Keratinocyte (primary cell): ENCODE results near the gene SIK3. TPM values are rescaled to one million over a fixed set of nuclear protein-coding genes. Genes with fewer than 3 reads are reported as not detected.
"Not testable (repeated sequence)": the region's sequence is repeated elsewhere in the genome, so short reads cannot be mapped to it uniquely, and the experiment has no call there.

Experiments
- DNase-seq: peaks from one replicate; pipeline ENCODE4 v3.0.0-alpha.2; 2011; ENCODE audit warnings: low read depth, missing footprints, low spot score
- FAIRE-seq: peaks from 2 replicates; lab custom pipeline; 2011; peaks lifted over from hg19 to GRCh38; lab: Jason Lieb, UNC
- H2AFZ ChIP-seq: 2 replicates; pipeline ENCODE4 v1.6.0; 2012; ENCODE audit warnings: low read length, control low read depth, inconsistent platforms; ENCODE audit not compliant: control insufficient read depth
- H3K27ac ChIP-seq: 2 replicates; pipeline ENCODE4 v1.5.1; 2011; ENCODE audit warnings: low read length; ENCODE audit not compliant: control insufficient read depth, insufficient read depth
- H3K27me3 ChIP-seq: 3 replicates; pipeline ENCODE4 v1.6.0; 2011; ENCODE audit warnings: low read length; ENCODE audit not compliant: control insufficient read depth, insufficient read depth; ENCODE audit errors: extremely low read depth
- H3K36me3 ChIP-seq, 2 experiments: 2 replicates in 1 of 2; 3 replicates in 1 of 2; pipeline ENCODE4 v1.5.1; 2011; ENCODE audit warnings: low read length in 2 of 2, mild to moderate bottlenecking in 1 of 2; ENCODE audit not compliant: control insufficient read depth in 2 of 2, insufficient read depth in 2 of 2; ENCODE audit errors: extremely low read depth in 1 of 2
- H3K4me1 ChIP-seq: 3 replicates; pipeline ENCODE4 v1.5.1; 2011; ENCODE audit warnings: low read length; ENCODE audit not compliant: control insufficient read depth, insufficient read depth; ENCODE audit errors: extremely low read depth
- H3K4me2 ChIP-seq: 3 replicates; pipeline ENCODE4 v1.6.0; 2011; ENCODE audit warnings: low read depth, low read length; ENCODE audit not compliant: control insufficient read depth, insufficient read depth; ENCODE audit errors: extremely low read depth
- H3K4me3 ChIP-seq, 3 experiments: fragments of 200-600 bp in 1 of 3; sonication (generic) in 1 of 3; 2 replicates in 2 of 3; 3 replicates in 1 of 3; pipeline ENCODE4 v1.5.1; 2011 to 2016; ENCODE audit warnings: low read length in 3 of 3, mild to moderate bottlenecking in 3 of 3, control low read depth in 2 of 3, inconsistent platforms in 1 of 3, low read depth in 1 of 3, mixed read lengths in 1 of 3, mixed run types in 1 of 3, moderate library complexity in 1 of 3; ENCODE audit not compliant: control insufficient read depth in 2 of 3, insufficient read depth in 2 of 3; ENCODE audit errors: extremely low read depth in 1 of 3
- H3K79me2 ChIP-seq: 2 replicates; pipeline ENCODE4 v1.6.0; 2012; ENCODE audit warnings: low read length; ENCODE audit not compliant: control insufficient read depth, insufficient read depth
- H3K9ac ChIP-seq: 3 replicates; pipeline ENCODE4 v1.6.0; 2011; ENCODE audit warnings: low read length; ENCODE audit not compliant: control insufficient read depth, insufficient read depth; ENCODE audit errors: extremely low read depth
- H3K9me1 ChIP-seq: 3 replicates; pipeline ENCODE4 v1.6.0; 2011; ENCODE audit warnings: low read length; ENCODE audit not compliant: control insufficient read depth, insufficient read depth; ENCODE audit errors: extremely low read depth
- H3K9me3 ChIP-seq: 2 replicates; pipeline ENCODE4 v1.5.1; 2012; ENCODE audit warnings: low read depth, low read length; ENCODE audit not compliant: control insufficient read depth
- H4K20me1 ChIP-seq: 3 replicates; pipeline ENCODE4 v1.6.0; 2011; ENCODE audit warnings: low read length; ENCODE audit not compliant: control insufficient read depth, insufficient read depth; ENCODE audit errors: extremely low read depth
- EZH2 ChIP-seq: IDR thresholded peaks from one replicate; pipeline ENCODE4 v1.6.1; 2012; ENCODE audit warnings: inconsistent platforms, mild to moderate bottlenecking, low read length, moderate library complexity
- dilution Hi-C: fragments of 300-500 bp; cut with MboI; formaldehyde crosslinking; loops from one replicate; pipeline ENCODE4 v1.7.0; 2020; ENCODE audit warnings: low sequenced_read_pairs; ENCODE audit not compliant: extremely low pct_ligation_motif_present
- polyA plus RNA-seq, 5 experiments: library from polyadenylated mRNA; depleted of rRNA in 3 of 5; stranded (reverse) in 3 of 5; stranded (forward) in 1 of 5; unstranded in 1 of 5; fragments of >200 nt; gene quantifications; 1 replicate in 1 of 5; 2 replicates in 3 of 5; 3 replicates in 1 of 5; pipeline versions ENCODE4 v1.2.1 to v1.2.3, GENCODE V29; 2011 to 2012; ENCODE audit warnings: missing spikeins in 2 of 5, low read depth in 1 of 5, low replicate concordance in 1 of 5
- TF ChIP-seq, protein P1 (sequence below), 3 experiments: IDR thresholded peaks in 1 of 3; conservative IDR thresholded peaks in 1 of 3; optimal IDR thresholded peaks in 1 of 3; 2 replicates in 2 of 3; 3 replicates in 1 of 3; pipeline versions ENCODE3 to v1.5.1; 2011; ENCODE audit warnings: low read length in 3 of 3, mild to moderate bottlenecking in 3 of 3, moderate library complexity in 2 of 3, control low read depth in 1 of 3, inconsistent platforms in 1 of 3; ENCODE audit not compliant: insufficient read depth in 2 of 3; ENCODE audit errors: extremely low read depth in 1 of 3

SIK3 gene
- polyA plus RNA-seq, 1 donor (not counting 4 experiments of a cell fraction or from before 2014, with no cell fraction given): 8.2 TPM

DNA sequence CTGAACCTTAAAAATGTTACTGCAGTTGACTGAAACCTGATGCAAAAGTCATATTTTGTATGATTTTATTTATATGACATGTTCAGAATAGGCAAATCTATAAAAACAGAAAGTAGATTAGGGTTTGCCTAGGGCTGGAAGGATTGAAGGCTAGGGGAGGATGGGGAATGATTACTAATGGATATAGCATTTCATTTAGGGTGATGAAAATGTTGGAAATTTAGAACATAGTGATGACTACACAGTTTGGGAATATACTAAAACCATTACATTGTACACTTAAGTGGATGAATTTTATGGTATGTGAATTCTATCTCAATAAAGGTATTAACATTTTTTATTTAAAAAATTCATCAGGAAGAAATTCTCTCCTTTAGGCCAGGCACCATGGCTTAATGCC, 22.9 kb upstream of the SIK3 start:
- Histone ChIP-seq H3K79me2 (no peaks in the 10 kb centered on the region), H4K20me1 (no peaks in the 10 kb centered on the region), H3K27me3 (no peaks in the 10 kb centered on the region), H3K9me1 (no peaks in the 10 kb centered on the region), H3K4me1 (peaks cover 4% of the 10 kb centered on the region), H3K4me2 (no peak overlapping the region), H3K9ac (no peak overlapping the region), H3K4me3 (no peak overlapping the region), H3K36me3 (no peaks in the 10 kb centered on the region), H3K27ac (no peak overlapping the region), H3K9me3 (no peaks in the 10 kb centered on the region), H2AFZ (no peak overlapping the region)
- TF ChIP-seq, protein P1, sequence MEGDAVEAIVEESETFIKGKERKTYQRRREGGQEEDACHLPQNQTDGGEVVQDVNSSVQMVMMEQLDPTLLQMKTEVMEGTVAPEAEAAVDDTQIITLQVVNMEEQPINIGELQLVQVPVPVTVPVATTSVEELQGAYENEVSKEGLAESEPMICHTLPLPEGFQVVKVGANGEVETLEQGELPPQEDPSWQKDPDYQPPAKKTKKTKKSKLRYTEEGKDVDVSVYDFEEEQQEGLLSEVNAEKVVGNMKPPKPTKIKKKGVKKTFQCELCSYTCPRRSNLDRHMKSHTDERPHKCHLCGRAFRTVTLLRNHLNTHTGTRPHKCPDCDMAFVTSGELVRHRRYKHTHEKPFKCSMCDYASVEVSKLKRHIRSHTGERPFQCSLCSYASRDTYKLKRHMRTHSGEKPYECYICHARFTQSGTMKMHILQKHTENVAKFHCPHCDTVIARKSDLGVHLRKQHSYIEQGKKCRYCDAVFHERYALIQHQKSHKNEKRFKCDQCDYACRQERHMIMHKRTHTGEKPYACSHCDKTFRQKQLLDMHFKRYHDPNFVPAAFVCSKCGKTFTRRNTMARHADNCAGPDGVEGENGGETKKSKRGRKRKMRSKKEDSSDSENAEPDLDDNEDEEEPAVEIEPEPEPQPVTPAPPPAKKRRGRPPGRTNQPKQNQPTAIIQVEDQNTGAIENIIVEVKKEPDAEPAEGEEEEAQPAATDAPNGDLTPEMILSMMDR (optimal IDR thresholded peaks at IDR 0.05 in 1 of 3, IDR thresholded peaks at IDR 0.05 in 1 of 3, conservative IDR thresholded peaks at IDR 0.05 in 1 of 3; ENCODE audit: extremely low read depth in 1 of 3, insufficient read depth in 2 of 3, low read length in 3 of 3): no peak
- TF ChIP-seq EZH2: no peak
- FAIRE-seq (no peak), DNase-seq (no peak)
- dilution Hi-C loops: no loop called here

DNA sequence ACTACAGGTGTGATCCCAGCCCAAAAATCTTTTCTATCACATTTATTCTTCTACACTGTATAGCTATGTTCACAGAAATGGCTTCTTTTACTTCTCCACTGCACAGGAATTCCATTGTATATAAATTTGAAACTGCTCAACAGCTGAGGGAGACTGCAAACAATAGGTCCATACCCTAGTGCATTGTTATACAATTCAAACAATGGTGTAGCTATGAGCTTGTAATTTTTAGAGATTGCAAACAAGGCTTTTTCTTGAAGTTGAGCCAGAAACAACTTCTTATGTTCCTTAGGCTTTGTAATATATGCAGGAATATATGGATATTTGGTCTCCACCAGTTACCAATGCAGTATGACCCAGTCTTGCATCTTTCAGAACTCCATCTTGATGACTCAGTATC, 19.5 kb upstream of the SIK3 start:
- TF ChIP-seq, protein P1 (optimal IDR thresholded peaks at IDR 0.05 in 1 of 3, IDR thresholded peaks at IDR 0.05 in 1 of 3, conservative IDR thresholded peaks at IDR 0.05 in 1 of 3; ENCODE audit: extremely low read depth in 1 of 3, insufficient read depth in 2 of 3, low read length in 3 of 3): no peak
- no peak for TF ChIP-seq EZH2
- FAIRE-seq (no peak), DNase-seq (no peak)
- Histone ChIP-seq H3K4me3 (no peak overlapping the region), H2AFZ (no peak overlapping the region), H3K4me2 (no peak overlapping the region), H3K27ac (no peak overlapping the region), H3K9me3 (no peaks in the 10 kb centered on the region), H3K27me3 (no peaks in the 10 kb centered on the region), H3K79me2 (no peaks in the 10 kb centered on the region), H3K9me1 (no peaks in the 10 kb centered on the region), H3K36me3 (no peaks in the 10 kb centered on the region), H4K20me1 (no peaks in the 10 kb centered on the region), H3K4me1 (no peaks in the 10 kb centered on the region), H3K9ac (no peak overlapping the region)
- dilution Hi-C loops: no loop called here

DNA sequence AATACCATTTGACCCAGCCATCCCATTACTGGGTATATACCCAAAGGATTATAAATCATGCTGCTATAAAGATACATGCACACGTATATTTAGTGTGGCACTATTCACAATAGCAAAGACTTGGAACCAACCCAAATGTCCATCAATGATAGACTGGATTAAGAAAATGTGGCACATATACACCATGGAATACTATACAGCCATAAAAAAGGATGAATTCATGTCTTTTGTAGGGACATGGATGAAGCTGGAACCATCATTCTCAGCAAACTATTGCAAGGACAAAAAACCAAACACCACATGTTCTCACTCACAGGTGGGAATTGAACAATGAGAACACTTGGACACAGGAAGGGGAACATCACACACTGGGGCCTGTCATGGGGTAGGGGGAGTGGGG, 14.7 kb upstream of the SIK3 start:
- dilution Hi-C loops, H3K4me3 ChIP-seq: not testable (repeated sequence)

DNA sequence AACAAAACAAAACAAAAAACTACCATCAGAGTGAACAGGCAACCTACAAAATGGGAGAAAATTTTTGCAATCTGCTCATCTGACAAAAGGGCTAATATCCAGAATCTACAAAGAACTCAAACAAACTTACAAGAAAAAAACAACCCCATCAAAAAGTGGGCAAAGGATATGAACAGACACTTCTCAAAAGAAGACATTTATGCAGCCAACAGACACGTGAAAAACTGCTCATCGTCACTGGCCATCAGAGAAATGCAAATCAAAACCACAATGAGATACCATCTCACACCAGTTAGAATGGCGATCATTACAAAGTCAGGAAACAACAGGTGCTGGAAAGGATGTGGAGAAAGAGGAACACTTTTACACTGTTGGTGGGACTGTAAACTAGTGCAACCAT, 14.3 kb upstream of the SIK3 start:
- dilution Hi-C loops, FAIRE-seq, H3K79me2 ChIP-seq: not testable (repeated sequence)

More for the DNA sequence above, 14.7 kb upstream of the SIK3 start:
- H3K4me1 ChIP-seq, H3K79me2 ChIP-seq, H3K9me1 ChIP-seq, FAIRE-seq, DNase-seq, H3K27ac ChIP-seq, H3K4me2 ChIP-seq, H3K36me3 ChIP-seq, H3K9ac ChIP-seq, H4K20me1 ChIP-seq, H3K9me3 ChIP-seq, H2AFZ ChIP-seq, H3K27me3 ChIP-seq: not testable (repeated sequence)

More for the DNA sequence above, 14.3 kb upstream of the SIK3 start:
- H3K4me1 ChIP-seq, H4K20me1 ChIP-seq, DNase-seq, H3K36me3 ChIP-seq, H3K9me1 ChIP-seq, H2AFZ ChIP-seq, H3K9me3 ChIP-seq, H3K4me2 ChIP-seq, H3K27ac ChIP-seq, H3K9ac ChIP-seq, H3K4me3 ChIP-seq, H3K27me3 ChIP-seq: not testable (repeated sequence)
